Spleen (tissue), 7 donors: ENCODE measurements around the gene IGFBP7.

Experiments
- CTCF ChIP-seq, 11 experiments: fragments of 200-600 bp in 7 of 11; fragments of 450-650 bp in 4 of 11; sonication (generic) in 4 of 11; IDR thresholded peaks in 8 of 11; conservative IDR thresholded peaks in 3 of 11; 1 replicate in 7 of 11; 2 replicates in 4 of 11; pipeline versions ENCODE4 v1.4.0 to v1.8.0; 2016 to 2021; ENCODE audit warnings: antibody characterized with exemption in 11 of 11, inconsistent platforms in 4 of 11, mild to moderate bottlenecking in 1 of 11
- POLR2A ChIP-seq, 3 donors: fragments of 450-650 bp; IDR thresholded peaks; one replicate each; pipeline ENCODE4 v1.5.1; 2017; ENCODE audit warnings: antibody characterized with exemption in 3 of 3, mild to moderate bottlenecking in 1 of 3
- POLR2AphosphoS5 ChIP-seq, 3 donors: sonication (generic); formaldehyde crosslinking; IDR thresholded peaks; one replicate each; pipeline ENCODE4 v1.5.1; 2017; ENCODE audit warnings: antibody characterized with exemption in 3 of 3
- donor health status: DM: no; HTN: no; CAD: no; lungs with moderate emphysema.
- donor health status: DM: no; HTN: no; CAD: no.
- donor health status: DM: no; HTN: no; CAD: no.

GRCh38 chr4:57146444-57146843 is 36.3 kb upstream of the IGFBP7 start:
- TF ChIP-seq CTCF (IDR thresholded peaks at IDR 0.05 in 8 of 11, conservative IDR thresholded peaks at IDR 0.05 in 3 of 11), result no peak
- no peak for TF ChIP-seq POLR2A (IDR thresholded peaks at IDR 0.05)
- no peak for TF ChIP-seq POLR2AphosphoS5 (IDR thresholded peaks at IDR 0.05)
